GM12878 (cell line): Measurements from ENCODE around the gene PAIP1.

ENCODE experiments used
- ATF2 ChIP-seq: IDR thresholded peaks from 2 replicates; pipeline ENCODE4 v1.6.1; 2012; ENCODE audit warnings: low read length, inconsistent platforms
- CTCF ChIP-seq, 3 experiments: IDR thresholded peaks in 2 of 3; conservative IDR thresholded peaks in 1 of 3; 2 replicates each; pipeline ENCODE4 v1.5.1; 2011; ENCODE audit warnings: low read depth in 3 of 3, low read length in 3 of 3, mild to moderate bottlenecking in 3 of 3, control low read depth in 2 of 3, moderate library complexity in 2 of 3, inconsistent platforms in 1 of 3, mixed read lengths in 1 of 3; ENCODE audit not compliant: control insufficient read depth in 2 of 3, insufficient read depth in 1 of 3; ENCODE audit errors: extremely low read depth in 1 of 3
- EZH2 ChIP-seq: IDR thresholded peaks from 2 replicates; pipeline ENCODE4 v1.6.1; 2012; ENCODE audit warnings: low read depth, mild to moderate bottlenecking, control low read depth, inconsistent platforms, low read length, borderline replicate concordance; ENCODE audit not compliant: control insufficient read depth
- TAF1 ChIP-seq: IDR thresholded peaks from 2 replicates; pipeline ENCODE4 v1.6.1; 2011; ENCODE audit warnings: mild to moderate bottlenecking, low read depth, low read length, borderline replicate concordance

- TF ChIP-seq EZH2 (no peak), CTCF (IDR thresholded peaks at IDR 0.05 in 2 of 3, conservative IDR thresholded peaks at IDR 0.05 in 1 of 3; ENCODE audit: control insufficient read depth in 2 of 3, extremely low read depth in 1 of 3, insufficient read depth in 1 of 3, low read depth in 3 of 3, low read length in 3 of 3) (no peak), TAF1 (no peak), ATF2 (no peak)
Measured at GRCh38 chr5:43592363-43592762, 35.5 kb upstream of the PAIP1 start.
